GM10847 (cell line): ENCODE measurements around the gene GIMAP5.

ENCODE experiments used
- POLR2A ChIP-seq: IDR thresholded peaks from 2 replicates; pipeline ENCODE4 v1.6.1; 2011; ENCODE audit not compliant: insufficient read length; ENCODE audit errors: extremely low read depth

GIMAP5 gene

GRCh38 chr7:150784120-150784736 lies 47.0 kb downstream of the GIMAP5 start:
- TF ChIP-seq POLR2A, result no peak

- no peak for TF ChIP-seq POLR2A
Measured at GRCh38 chr7:150784954-150785353, 47.7 kb downstream of the GIMAP5 start.

DNA sequence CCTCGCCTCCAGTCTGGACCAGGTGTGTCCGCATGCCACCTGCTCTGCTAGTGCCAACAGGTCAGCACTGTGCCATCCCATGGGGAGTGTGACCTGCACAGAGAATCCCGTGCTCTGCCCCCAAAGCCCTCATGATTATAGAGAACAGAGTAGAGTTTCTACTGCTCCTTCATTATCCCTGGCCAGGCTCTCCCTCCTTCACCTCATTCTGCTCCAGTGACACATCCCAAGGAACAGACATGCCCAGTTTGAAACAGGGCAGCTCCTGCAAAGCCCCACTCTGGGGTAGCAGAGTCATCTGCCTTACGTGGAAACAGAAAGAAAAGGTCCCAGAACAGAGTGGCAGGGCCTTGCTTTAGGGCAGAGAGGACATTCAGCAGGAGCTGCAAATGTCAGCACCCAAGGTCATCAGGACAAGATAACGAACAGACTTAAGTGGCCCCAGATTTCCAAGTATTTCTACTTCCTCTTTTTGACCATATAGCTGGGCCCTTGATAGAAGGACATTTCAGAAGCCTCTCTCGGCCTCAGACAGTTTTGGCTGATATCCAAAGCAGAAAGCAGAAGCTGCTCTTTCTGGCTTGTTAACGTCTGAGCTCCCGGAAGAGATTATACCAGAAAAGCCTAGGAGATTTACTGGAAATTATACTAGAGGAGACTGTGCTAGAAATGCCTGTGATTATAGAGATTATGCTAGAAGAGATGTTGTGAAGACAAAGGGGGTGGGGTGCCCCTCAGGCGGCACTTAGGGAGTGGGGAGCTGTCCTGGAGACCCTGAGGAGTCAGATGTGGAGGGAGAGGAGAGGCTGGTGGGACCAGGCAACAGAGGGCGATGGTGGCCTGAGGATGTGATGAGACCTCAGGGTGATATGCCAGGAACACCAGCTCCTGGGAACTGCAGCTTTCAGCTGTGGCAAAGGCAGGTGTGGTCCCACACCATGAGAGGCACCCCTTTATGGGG lies 50.4 kb downstream of the GIMAP5 start:
- no peak for TF ChIP-seq POLR2A

DNA sequence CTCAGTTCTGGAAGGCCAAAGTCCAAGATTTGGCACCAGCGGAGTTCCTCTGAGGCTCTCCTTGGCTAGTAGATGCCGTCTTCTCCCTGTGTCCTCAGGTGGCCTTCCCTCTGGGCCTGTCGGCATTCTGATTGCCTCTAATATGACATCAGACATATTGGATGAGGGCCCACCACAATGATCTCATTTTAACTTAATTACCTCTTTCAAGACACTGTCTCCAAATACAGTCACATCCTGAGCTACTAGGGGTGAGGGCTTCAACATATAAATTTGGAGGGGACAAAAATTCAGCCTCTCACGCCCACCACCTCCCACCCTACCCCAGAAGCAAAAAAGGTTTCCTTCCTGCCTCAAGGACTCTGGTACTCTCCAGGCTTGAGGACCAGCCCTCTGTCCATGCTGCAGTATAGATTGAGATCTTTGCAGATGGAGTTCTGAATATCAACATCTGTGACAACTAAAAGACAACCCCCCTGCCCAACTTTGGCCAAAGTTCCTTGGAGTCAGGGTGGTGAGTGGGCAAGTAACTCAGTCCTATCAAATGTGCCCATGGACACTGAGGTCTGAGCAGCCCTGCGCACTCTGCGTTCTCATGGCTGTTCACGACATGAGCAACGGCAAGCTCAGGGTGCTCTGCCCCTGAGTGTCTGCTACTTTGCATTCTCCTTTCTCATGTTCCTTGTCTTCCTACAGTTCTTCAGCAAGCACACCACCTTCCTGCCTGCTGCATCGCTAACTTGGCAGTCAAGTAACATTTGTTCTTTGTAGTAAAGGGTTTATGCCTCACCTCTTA lies 51.5 kb downstream of the GIMAP5 start:
- TF ChIP-seq POLR2A, result no peak

DNA sequence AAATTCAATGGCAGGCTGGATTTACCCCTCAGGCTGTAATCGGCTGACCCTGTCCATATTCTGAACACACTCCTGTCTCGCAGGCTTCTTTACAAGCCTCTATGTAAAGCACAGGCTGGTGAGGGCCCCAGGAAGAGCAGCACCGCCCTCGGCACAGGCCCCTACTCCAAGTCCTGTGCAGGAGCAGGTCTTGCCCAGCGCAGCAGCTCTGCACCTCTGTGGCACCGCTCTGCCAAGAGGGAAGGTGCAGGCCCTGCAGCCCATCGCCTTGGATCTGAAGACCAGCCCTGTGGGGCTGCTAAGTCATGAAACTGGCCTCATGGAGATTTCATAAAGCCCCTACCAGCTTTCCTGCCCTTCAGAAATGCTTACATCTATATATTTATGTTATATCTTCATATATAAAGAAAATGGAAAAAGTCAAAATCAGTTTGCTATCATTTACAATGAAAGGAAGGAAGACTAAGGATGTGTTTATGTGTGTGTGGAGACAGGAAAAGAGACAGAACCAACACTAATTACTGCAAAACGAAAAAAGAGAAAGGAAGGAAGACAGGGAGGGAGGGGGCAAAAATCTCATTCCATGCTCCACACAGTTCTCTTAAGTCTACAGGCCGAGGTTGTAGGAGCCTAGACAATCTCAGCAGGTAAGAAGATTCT lies 53.3 kb downstream of the GIMAP5 start:
- TF ChIP-seq POLR2A, result no peak

GRCh38 chr7:150791304-150791703 lies 54.1 kb downstream of the GIMAP5 start:
- TF ChIP-seq POLR2A, result no peak

- no peak for TF ChIP-seq POLR2A
Measured at GRCh38 chr7:150791746-150792452, 54.7 kb downstream of the GIMAP5 start.
